Kidney epithelial cell (primary cell): ENCODE measurements around the gene NDUFAF2. TPM values are rescaled to one million over a fixed set of nuclear protein-coding genes. Genes with fewer than 3 reads are reported as not detected.

Source experiments
- DNase-seq: peaks from one replicate; pipeline ENCODE4 v3.0.0-alpha.2; 2010; ENCODE audit warnings: low read depth
- H3K27me3 ChIP-seq: 2 replicates; pipeline ENCODE4 v1.6.0; 2011; ENCODE audit warnings: low read length; ENCODE audit not compliant: control insufficient read depth, insufficient read depth
- H3K36me3 ChIP-seq: 2 replicates; pipeline ENCODE4 v1.5.1; 2011; ENCODE audit warnings: low read length; ENCODE audit not compliant: control insufficient read depth, insufficient read depth
- H3K4me3 ChIP-seq: 2 replicates; pipeline ENCODE4 v1.5.1; 2011; ENCODE audit warnings: low read depth, mild to moderate bottlenecking, control low read depth, low read length
- total RNA-seq: library from RNA; depleted of rRNA; stranded (reverse); fragments of >200 nt; gene quantifications from 2 replicates; pipeline ENCODE4 v1.2.3, GENCODE V29; 2015
- TF ChIP-seq, protein P1 (sequence below): IDR thresholded peaks from 2 replicates; pipeline ENCODE4 v1.5.1; 2011; ENCODE audit warnings: mild to moderate bottlenecking, moderate library complexity, low read length, control low read depth, inconsistent platforms; ENCODE audit not compliant: insufficient read depth, poor library complexity, severe bottlenecking

NDUFAF2 gene
- total RNA-seq, 1 donor from 2014 or later: 49.0 TPM

DNA sequence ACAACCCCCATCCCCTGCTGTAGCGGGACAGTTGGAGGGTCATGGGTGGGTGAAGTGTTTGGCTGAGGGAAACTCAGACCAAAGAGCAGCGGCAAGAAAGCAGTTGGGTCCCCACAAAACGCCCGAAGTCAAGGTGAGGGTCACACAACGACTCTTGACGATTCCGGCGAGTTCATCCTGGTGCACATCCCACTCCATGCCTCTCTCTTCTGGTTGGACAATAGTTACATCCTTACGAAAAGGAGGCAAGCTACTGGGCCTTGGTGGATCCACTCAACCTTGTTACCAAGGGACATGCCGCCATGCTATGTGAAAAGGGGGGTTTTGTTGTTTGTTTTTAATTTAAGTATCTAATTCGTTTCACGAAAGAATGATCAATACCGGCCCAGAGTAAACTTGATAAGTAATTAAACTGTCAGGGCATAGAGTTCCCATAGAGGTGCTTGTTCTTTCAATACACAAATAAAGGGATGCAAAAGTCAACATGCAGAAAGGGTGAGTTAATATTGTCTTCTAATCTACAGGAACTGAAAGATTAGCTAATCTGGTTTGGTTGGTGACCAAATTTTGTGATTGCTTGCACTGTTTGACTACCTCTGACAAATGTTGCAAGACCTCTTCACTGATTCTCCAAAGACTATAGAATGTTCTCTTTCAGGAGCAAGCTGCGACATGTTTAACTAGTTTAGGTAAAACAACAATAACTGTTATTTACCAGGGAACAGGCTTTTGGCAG lies 218.0 kb downstream of the NDUFAF2 start:
- peak overlapping the region; percentile 95 for H3K4me3 ChIP-seq
- DNase-seq: peak; percentile 9
- H3K36me3 ChIP-seq: no peaks in the 10 kb centered on the region

DNA sequence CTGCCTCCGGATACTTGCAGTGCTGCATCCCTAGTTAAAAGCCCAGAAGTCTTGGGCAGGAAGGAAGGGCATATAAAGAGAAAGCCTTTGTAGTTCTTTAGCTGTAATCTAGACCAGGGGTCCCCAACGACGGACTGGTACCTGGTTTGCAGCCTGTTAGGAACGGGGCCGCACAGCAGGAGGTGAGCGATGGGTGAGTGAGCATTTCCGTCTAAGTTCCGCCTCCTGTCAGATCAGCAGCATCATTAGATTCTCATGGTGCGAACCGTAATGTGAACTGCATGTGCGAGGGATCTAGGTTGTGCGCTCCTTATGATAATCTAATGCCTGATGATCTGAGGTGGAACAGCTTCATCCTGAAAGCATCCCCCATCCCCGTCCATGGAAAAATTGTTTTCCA lies 218.9 kb downstream of the NDUFAF2 start:
- no peak overlapping the region for H3K4me3 ChIP-seq
- TF ChIP-seq, protein P1, sequence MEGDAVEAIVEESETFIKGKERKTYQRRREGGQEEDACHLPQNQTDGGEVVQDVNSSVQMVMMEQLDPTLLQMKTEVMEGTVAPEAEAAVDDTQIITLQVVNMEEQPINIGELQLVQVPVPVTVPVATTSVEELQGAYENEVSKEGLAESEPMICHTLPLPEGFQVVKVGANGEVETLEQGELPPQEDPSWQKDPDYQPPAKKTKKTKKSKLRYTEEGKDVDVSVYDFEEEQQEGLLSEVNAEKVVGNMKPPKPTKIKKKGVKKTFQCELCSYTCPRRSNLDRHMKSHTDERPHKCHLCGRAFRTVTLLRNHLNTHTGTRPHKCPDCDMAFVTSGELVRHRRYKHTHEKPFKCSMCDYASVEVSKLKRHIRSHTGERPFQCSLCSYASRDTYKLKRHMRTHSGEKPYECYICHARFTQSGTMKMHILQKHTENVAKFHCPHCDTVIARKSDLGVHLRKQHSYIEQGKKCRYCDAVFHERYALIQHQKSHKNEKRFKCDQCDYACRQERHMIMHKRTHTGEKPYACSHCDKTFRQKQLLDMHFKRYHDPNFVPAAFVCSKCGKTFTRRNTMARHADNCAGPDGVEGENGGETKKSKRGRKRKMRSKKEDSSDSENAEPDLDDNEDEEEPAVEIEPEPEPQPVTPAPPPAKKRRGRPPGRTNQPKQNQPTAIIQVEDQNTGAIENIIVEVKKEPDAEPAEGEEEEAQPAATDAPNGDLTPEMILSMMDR: no peak
- no peaks in the 10 kb centered on the region for H3K27me3 ChIP-seq

More for the DNA sequence above, 218.0 kb downstream of the NDUFAF2 start:
- no peaks in the 10 kb centered on the region for H3K27me3 ChIP-seq
- TF ChIP-seq, protein P1: no peak

DNA sequence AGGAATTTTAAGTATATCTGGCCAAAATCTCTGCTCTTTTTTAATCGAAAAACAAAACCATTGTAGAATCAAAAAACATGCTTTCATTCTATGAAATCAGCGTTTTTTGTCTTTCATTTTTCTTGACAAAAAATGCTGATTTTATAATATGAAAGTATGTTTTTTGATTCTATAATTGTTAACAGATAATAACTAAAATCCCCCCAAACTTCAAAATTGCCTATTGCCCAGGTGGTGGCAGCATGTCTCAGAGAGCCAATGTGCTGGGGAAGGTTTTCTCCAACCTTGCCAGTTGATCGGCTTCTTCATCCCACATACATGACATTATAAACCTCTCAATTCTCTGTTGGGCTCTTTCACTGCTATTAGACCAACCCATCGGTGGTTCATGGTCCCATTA lies 222.4 kb downstream of the NDUFAF2 start:
- TF ChIP-seq, protein P1: peak; percentile 62
- H3K27me3 ChIP-seq: no peaks in the 10 kb centered on the region
- H3K36me3 ChIP-seq: no peaks in the 10 kb centered on the region
- DNase-seq: peak; percentile 10
- no peak overlapping the region for H3K4me3 ChIP-seq

More for the DNA sequence above, 218.9 kb downstream of the NDUFAF2 start:
- H3K36me3 ChIP-seq: no peaks in the 10 kb centered on the region
- DNase-seq: no peak

DNA sequence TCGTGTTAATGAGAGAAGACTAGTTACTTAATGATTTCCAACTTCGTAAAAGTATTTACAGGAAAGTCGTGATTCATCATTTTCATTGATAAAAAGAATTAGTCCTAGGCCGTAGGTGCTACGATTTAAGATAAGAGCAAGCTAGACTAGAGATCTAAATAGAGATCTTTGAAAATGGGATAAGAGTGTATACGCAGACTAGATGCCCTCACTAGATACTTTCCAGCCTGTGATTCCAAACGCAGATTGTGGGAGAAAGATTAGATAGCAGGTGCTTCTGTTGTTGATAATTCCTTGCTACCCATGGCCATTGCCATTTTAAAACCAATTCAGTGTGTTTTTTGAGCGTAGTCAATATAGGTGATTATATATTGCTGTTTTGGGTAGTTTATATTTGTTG lies 223.9 kb downstream of the NDUFAF2 start:
- H3K27me3 ChIP-seq: no peaks in the 10 kb centered on the region
- TF ChIP-seq, protein P1: no peak
- no peak for DNase-seq
- H3K36me3 ChIP-seq: no peaks in the 10 kb centered on the region
- H3K4me3 ChIP-seq: no peak overlapping the region

DNA sequence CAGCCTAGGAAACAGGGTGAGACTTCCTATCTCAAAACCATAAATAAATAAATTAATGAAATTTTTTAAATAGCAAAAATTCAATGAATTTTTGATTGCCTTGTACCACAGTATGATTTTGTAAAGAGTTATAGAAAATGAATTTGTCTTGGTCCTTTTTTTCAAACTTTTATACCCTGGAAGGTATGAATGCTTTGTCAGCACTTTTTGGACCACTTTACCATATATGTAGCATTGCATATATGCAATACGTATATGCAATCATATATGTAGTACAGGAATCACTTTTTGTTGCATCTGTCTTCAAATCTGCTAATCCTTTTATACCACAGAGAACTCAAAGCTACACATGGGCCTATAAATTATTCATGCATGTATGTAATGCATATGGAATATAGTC lies 226.5 kb downstream of the NDUFAF2 start:
- no peak overlapping the region for H3K4me3 ChIP-seq
- no peak for DNase-seq
- no peaks in the 10 kb centered on the region for H3K27me3 ChIP-seq
- H3K36me3 ChIP-seq: no peaks in the 10 kb centered on the region
- TF ChIP-seq, protein P1: no peak

DNA sequence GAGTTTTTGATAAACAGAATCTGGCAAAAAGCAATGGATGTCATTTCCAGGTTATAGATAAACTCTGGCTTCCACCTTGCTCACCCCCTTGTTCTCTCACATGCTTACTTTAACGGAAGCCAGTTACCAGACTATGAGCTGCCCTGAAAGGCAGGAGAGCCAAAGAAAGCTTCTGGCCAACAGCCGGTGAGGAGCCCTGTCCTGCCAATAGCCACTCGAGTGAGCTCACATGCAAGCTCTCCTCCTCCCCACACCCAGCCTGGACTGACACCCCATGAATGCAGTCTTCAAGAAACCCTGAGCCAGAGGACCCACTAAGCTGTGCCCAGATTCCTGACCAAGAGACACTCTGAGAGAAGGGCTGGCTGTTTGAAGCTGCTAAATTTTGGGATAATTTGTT lies 231.6 kb downstream of the NDUFAF2 start:
- Histone ChIP-seq H3K36me3 (no peaks in the 10 kb centered on the region), H3K27me3 (no peaks in the 10 kb centered on the region), H3K4me3 (no peak overlapping the region)
- no peak for DNase-seq
- TF ChIP-seq, protein P1: no peak
